ENCODE results near the gene TIMM50. TPM values are rescaled to one million over a fixed set of nuclear protein-coding genes. Genes with fewer than 3 reads are reported as not detected.

TIMM50 gene
- total RNA-seq, 2 donors from 2014 or later: 30.4 to 50.8 TPM

DNA sequence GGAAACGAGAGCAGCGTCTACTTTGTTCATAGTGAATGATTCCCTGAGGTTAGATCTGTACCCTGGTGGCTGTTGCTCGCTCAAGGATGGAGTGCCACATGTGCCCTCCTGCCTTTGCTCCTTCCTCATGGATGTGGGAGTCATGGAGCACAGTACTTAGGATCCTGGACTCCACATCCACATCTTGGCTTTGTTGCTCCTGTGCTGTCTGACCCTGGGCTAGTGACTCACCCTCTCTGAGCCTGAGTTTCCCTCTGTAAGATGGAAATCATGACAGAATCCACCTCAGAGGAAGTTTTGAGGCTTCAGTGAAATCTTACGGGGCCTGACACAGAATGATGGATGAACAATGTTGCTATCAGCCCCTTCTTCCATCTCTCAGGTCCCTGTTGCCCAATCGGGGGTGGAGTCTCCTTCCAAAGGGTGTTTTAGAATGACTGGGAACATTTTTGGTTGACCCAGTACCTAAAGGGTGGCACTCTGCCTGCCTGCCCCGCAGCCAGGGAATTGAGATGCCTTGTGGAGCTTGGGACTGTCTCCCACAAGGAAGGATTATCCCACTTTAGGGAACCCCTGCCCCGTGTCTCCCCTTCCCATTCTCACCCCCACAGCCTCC is 9.8 kb upstream of the TIMM50 start:
- TF ChIP-seq, protein P1, sequence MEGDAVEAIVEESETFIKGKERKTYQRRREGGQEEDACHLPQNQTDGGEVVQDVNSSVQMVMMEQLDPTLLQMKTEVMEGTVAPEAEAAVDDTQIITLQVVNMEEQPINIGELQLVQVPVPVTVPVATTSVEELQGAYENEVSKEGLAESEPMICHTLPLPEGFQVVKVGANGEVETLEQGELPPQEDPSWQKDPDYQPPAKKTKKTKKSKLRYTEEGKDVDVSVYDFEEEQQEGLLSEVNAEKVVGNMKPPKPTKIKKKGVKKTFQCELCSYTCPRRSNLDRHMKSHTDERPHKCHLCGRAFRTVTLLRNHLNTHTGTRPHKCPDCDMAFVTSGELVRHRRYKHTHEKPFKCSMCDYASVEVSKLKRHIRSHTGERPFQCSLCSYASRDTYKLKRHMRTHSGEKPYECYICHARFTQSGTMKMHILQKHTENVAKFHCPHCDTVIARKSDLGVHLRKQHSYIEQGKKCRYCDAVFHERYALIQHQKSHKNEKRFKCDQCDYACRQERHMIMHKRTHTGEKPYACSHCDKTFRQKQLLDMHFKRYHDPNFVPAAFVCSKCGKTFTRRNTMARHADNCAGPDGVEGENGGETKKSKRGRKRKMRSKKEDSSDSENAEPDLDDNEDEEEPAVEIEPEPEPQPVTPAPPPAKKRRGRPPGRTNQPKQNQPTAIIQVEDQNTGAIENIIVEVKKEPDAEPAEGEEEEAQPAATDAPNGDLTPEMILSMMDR (IDR thresholded peaks at IDR 0.05): no peak
- TF ChIP-seq POLR2A (IDR thresholded peaks at IDR 0.05): no peak
- ATAC-seq: no peak
- Histone ChIP-seq H3K27me3 (no peaks in the 10 kb centered on the region), H3K36me3 (replicated peaks in 1 of 2; ENCODE audit: insufficient read depth in 1 of 2, low read depth in 2 of 2) (peaks cover 27 to 77% of the 10 kb centered on the region in 2 donors), H3K4me1 (no peaks in the 10 kb centered on the region), H3K4me3 (no peak overlapping the region), H3K9me3 (no peaks in the 10 kb centered on the region), H3K27ac (no peak overlapping the region)
- DNase-seq: no peak
- intact Hi-C loops (cut with DNase I): loop anchor here (10.0 kb wide), 1 partner anchor 64 kb away; the partner anchor contains the start of gene EID2B
- WGBS, 2 donors: 73 to 89% methylated on average over 6 to 7 of the region's 7 CpGs

DNA sequence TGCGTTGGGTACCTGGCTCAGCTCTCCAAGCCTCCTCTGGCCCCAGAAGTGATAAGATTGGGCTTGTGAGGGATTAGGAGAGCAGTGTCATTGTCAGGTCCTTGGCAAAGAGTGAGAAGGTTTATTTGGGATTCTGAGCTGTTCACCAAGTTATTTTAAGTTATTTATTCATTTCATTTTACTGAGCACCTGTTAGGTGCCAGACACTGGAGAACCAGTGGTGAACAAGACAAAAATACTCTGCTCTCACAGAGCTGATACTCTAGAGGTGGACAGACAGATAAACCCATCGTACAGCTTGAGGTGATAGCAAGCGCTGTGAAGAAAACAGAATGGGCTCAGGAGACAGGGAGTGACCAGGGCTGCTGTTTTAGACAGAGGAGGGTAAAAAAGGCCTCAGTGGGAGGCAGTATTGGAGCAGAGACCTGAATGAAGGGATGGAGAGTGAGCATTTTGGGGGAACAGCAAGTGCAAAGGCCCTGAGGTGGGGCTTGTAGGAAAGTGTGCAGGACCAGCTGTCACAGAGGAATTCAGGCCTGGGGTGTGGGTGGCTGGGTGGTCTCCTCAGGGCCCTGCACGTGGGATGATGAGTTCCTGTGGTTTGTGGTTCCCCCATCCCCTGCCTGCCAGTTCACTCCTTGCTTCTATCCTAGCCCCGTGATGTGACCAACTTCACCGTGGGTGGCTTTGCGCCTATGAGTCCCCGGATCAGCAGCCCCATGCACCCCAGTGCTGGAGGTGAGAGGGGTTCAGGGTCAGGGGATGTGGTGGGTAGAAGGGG is 8.7 kb upstream of the TIMM50 start:
- Histone ChIP-seq H3K4me3 (no peak overlapping the region), H3K4me1 (no peaks in the 10 kb centered on the region), H3K27ac (no peak overlapping the region), H3K36me3 (replicated peaks in 1 of 2; ENCODE audit: insufficient read depth in 1 of 2, low read depth in 2 of 2) (peaks cover 27 to 70% of the 10 kb centered on the region in 2 donors), H3K27me3 (no peaks in the 10 kb centered on the region), H3K9me3 (no peaks in the 10 kb centered on the region)
- ATAC-seq (no peak), DNase-seq (no peak)
- intact Hi-C loops (cut with DNase I): loop anchor here (10.0 kb wide), 1 partner anchor 63 kb away; the partner anchor contains the start of gene EID2B
- WGBS, 2 donors: 89 to 97% methylated on average over 3 to 8 of the region's 8 CpGs
- TF ChIP-seq, protein P1 (IDR thresholded peaks at IDR 0.05): no peak
- no peak for TF ChIP-seq POLR2A (IDR thresholded peaks at IDR 0.05)

DNA sequence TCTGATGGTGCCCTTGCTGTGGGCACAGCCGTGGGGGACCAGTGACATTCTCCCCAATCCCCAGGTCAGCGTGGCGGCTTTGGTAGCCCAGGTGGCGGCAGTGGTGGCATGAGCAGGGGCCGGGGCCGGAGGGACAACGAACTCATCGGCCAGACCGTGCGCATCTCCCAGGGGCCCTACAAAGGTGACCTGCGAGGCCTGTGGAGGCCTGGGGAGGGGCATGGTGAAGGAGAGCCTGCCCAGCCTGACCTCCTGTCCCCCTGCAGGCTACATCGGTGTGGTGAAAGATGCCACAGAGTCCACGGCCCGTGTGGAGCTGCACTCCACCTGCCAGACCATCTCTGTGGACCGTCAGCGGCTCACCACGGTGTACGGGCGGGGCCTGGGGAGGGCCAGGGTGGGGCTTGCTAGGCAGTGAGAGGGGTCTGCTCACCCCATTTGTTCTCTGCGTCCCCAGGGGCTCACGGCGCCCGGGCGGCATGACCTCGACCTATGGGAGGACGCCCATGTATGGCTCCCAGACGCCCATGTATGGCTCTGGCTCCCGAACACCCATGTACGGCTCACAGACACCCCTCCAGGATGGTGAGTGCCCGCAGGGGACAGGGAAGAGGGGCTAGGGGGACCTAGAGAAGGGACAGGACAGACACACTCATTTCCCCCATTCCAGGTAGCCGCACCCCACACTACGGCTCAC is 7.7 kb upstream of the TIMM50 start:
- ATAC-seq (no peak), DNase-seq (no peak)
- no peaks in the 10 kb centered on the region for H3K9me3 ChIP-seq
- H3K27ac ChIP-seq: no peak overlapping the region
- H3K27me3 ChIP-seq: no peaks in the 10 kb centered on the region
- no peaks in the 10 kb centered on the region for H3K4me1 ChIP-seq
- no peak for TF ChIP-seq POLR2A (IDR thresholded peaks at IDR 0.05)
- TF ChIP-seq, protein P1 (IDR thresholded peaks at IDR 0.05): no peak
- peaks cover 26 to 66% of the 10 kb centered on the region in 2 donors for H3K36me3 ChIP-seq (replicated peaks in 1 of 2; ENCODE audit: insufficient read depth in 1 of 2, low read depth in 2 of 2)
- no peak overlapping the region for H3K4me3 ChIP-seq
- WGBS, 2 donors: 88 to 97% methylated on average over 10 to 25 of the region's 32 CpGs
- intact Hi-C loops (cut with DNase I): loop anchor here (10.0 kb wide), 1 partner anchor 62 kb away; the partner anchor contains the start of gene EID2B

DNA sequence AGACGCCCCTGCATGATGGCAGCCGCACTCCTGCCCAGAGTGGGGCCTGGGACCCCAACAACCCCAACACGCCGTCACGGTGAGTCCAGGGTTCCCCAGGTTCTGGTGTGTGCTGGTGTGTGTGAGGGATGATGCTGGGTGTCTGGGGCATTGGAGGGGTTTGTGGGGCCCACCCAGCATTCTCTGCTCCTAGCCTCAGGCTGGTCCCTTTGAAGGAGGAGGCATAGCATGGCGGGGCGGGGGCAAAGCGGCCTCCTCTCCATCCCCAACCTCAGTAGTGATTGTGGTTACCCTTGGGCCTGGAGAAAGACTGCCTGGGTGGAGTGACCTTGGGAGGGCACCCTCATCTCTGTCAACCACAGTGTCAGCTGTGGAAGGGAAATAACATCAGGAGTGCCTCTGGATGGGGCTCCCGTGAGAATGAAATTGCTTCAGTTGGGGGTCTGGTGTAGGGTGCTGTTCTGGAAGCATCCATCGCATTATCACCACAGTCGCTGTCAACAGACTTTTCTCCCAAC is 7.1 kb upstream of the TIMM50 start:
- H3K9me3 ChIP-seq: no peaks in the 10 kb centered on the region
- H3K4me1 ChIP-seq: no peaks in the 10 kb centered on the region
- DNase-seq (no peak), ATAC-seq (no peak)
- H3K27me3 ChIP-seq: no peaks in the 10 kb centered on the region
- 83 to 93% methylated on average over 5 to 8 of the region's 11 CpGs for WGBS, 2 donors
- H3K36me3 ChIP-seq (replicated peaks in 1 of 2; ENCODE audit: insufficient read depth in 1 of 2, low read depth in 2 of 2): peaks cover 20 to 61% of the 10 kb centered on the region in 2 donors
- intact Hi-C loops (cut with DNase I): loop anchor here (10.0 kb wide), 1 partner anchor 61 kb away; the partner anchor contains the start of gene EID2B
- TF ChIP-seq POLR2A (IDR thresholded peaks at IDR 0.05): no peak
- TF ChIP-seq, protein P1 (IDR thresholded peaks at IDR 0.05): no peak
- H3K4me3 ChIP-seq: no peak overlapping the region
- no peak overlapping the region for H3K27ac ChIP-seq

All from body of pancreas (tissue), 4 donors.